ENCODE results near the gene CD99.

- TF ChIP-seq POLR2A (IDR thresholded peaks at IDR 0.05) = no peak
- no peak for TF ChIP-seq CTCF (IDR thresholded peaks at IDR 0.05 in 4 of 5, conservative IDR thresholded peaks at IDR 0.05 in 1 of 5)
Observed at GRCh38 chrX:2766906-2767305, 75.8 kb downstream of the CD99 start.

All from gastrocnemius medialis (tissue), 4 donors.